SU-DHL-6 (cell line): ENCODE results near the gene GEMIN2.

ENCODE experiments used
- H2AFZ ChIP-seq: fragments of 200-600 bp; sonication (generic); 2 replicates; pipeline ENCODE4 v1.6.1; 2014; ENCODE audit warnings: low read depth, mild to moderate bottlenecking, moderate library complexity, mixed read lengths, antibody characterized with exemption, low read length; ENCODE audit not compliant: severe bottlenecking
- H3F3A ChIP-seq: fragments of 200-600 bp; shearing (Covaris generic); 2 replicates; pipeline ENCODE4 v1.6.0; 2016; ENCODE audit warnings: antibody characterized with exemption, mild to moderate bottlenecking; ENCODE audit not compliant: insufficient read depth
- H3K27ac ChIP-seq: fragments of 200-600 bp; sonication (generic); 2 replicates; pipeline ENCODE4 v1.5.1; 2016; ENCODE audit warnings: low read depth, mild to moderate bottlenecking, low read length, moderate library complexity, mixed read lengths
- H3K27me3 ChIP-seq: fragments of 200-600 bp; sonication (generic), shearing (Covaris generic); 2 replicates; pipeline ENCODE4 v1.6.0; 2014; ENCODE audit warnings: mild to moderate bottlenecking, low read length
- H3K36me3 ChIP-seq: fragments of 200-600 bp; sonication (generic); 2 replicates; pipeline ENCODE4 v1.6.1; 2014; ENCODE audit warnings: mild to moderate bottlenecking, low read length, mixed read lengths
- H3K4me2 ChIP-seq: fragments of 300-600, 200-600 bp; shearing (Covaris generic), sonication (generic); 2 replicates; pipeline ENCODE4 v1.6.0; 2014; ENCODE audit warnings: low read length, low read depth, mild to moderate bottlenecking; ENCODE audit not compliant: poor library complexity, severe bottlenecking
- H3K4me3 ChIP-seq: fragments of 200-600 bp; sonication (generic); 2 replicates; pipeline ENCODE4 v1.5.1; 2014; ENCODE audit warnings: antibody characterized with exemption, low read length, mild to moderate bottlenecking, mixed read lengths; ENCODE audit not compliant: insufficient read depth, poor library complexity, severe bottlenecking
- H3K79me2 ChIP-seq: fragments of 200-600 bp; sonication (generic); 2 replicates; pipeline ENCODE4 v1.6.1; 2014; ENCODE audit warnings: mild to moderate bottlenecking, low read length, moderate library complexity; ENCODE audit not compliant: insufficient read depth
- H3K9ac ChIP-seq: fragments of 200-600 bp; sonication (generic); 2 replicates; pipeline ENCODE4 v1.7.0; 2014; ENCODE audit warnings: mild to moderate bottlenecking, low read length
- H3K9me2 ChIP-seq: fragments of 200-600 bp; sonication (generic); replicated peaks from 2 replicates; pipeline ENCODE4 v1.6.1; 2014; ENCODE audit warnings: low read length; ENCODE audit not compliant: insufficient read depth
- H3K9me3 ChIP-seq: fragments of 200-600 bp; sonication (generic); 2 replicates; pipeline ENCODE4 v1.6.1; 2014; ENCODE audit warnings: low read length, mixed read lengths; ENCODE audit not compliant: insufficient read depth
- H4K20me1 ChIP-seq: fragments of 200-600 bp; sonication (generic); 2 replicates; pipeline ENCODE4 v1.6.1; 2014; ENCODE audit warnings: low read depth, mild to moderate bottlenecking, antibody characterized with exemption, low read length, moderate library complexity, mixed read lengths
- CTCF ChIP-seq: fragments of 200-600 bp; sonication (generic); IDR thresholded peaks from one replicate; pipeline ENCODE4 v1.5.1; 2017; ENCODE audit warnings: antibody characterized with exemption, mild to moderate bottlenecking, low read length, moderate library complexity; ENCODE audit not compliant: insufficient read depth, poor library complexity, severe bottlenecking
- EZH2phosphoT487 ChIP-seq: fragments of 200-600 bp; sonication (generic), shearing (Covaris generic); conservative IDR thresholded peaks from 2 replicates; pipeline ENCODE4 v1.6.1; 2018; ENCODE audit warnings: mild to moderate bottlenecking, antibody characterized with exemption, low read length, moderate library complexity, mixed read lengths

Gene GEMIN2

GRCh38 chr14:39185256-39186049 is 71.3 kb downstream of the GEMIN2 start:
- H3K9me2 ChIP-seq = no peaks in the 10 kb centered on the region
- no peak overlapping the region for H3K27ac ChIP-seq
- peaks cover under 1% of the 10 kb centered on the region for H3K79me2 ChIP-seq
- H4K20me1 ChIP-seq = peaks cover 12% of the 10 kb centered on the region
- no peak overlapping the region for H2AFZ ChIP-seq
- H3K9ac ChIP-seq = no peak overlapping the region
- TF ChIP-seq EZH2phosphoT487 = no peak
- TF ChIP-seq CTCF = no peak
- H3K4me2 ChIP-seq = no peak overlapping the region
- peaks cover 36% of the 10 kb centered on the region for H3K36me3 ChIP-seq
- H3K4me3 ChIP-seq = no peak overlapping the region
- H3F3A ChIP-seq = peaks cover 73% of the 10 kb centered on the region
- no peaks in the 10 kb centered on the region for H3K9me3 ChIP-seq
- no peaks in the 10 kb centered on the region for H3K27me3 ChIP-seq
